ENCODE measurements around the gene HSD17B3. TPM values are rescaled to one million over a fixed set of nuclear protein-coding genes. Genes with fewer than 3 reads are reported as not detected.
"Not testable (repeated sequence)": the region's sequence is repeated elsewhere in the genome, so short reads cannot be mapped to it uniquely, and the experiment has no call there.

Gene HSD17B3
- total and polyA plus RNA-seq, 5 donors from 2014 or later = 1.5 TPM; not detected in 4

GRCh38 chr9:96340707-96341106 lies 38.7 kb upstream of the HSD17B3 start:
- no peaks in the 10 kb centered on the region for H3K9me3 Mint-ChIP-seq

GRCh38 chr9:96338299-96338698 lies 36.3 kb upstream of the HSD17B3 start:
- no peaks in the 10 kb centered on the region for H3K4me1 ChIP-seq (ENCODE audit: control insufficient read depth, insufficient read depth, low read length, poor library complexity, severe bottlenecking)
- H3K36me3 Mint-ChIP-seq = peaks cover 4% of the 10 kb centered on the region
- H3K4me3 ChIP-seq (ENCODE audit: low read depth, low read length) = no peak overlapping the region
- no peak overlapping the region for H3K4me3 Mint-ChIP-seq
- no peaks in the 10 kb centered on the region for H3K27me3 ChIP-seq (ENCODE audit: control insufficient read depth, insufficient read depth, low read length)
- DNase-seq (no peak), ATAC-seq (ENCODE audit: low read depth in 2 of 2) (no peak)
- H3K27ac Mint-ChIP-seq = no peak overlapping the region
- no peaks in the 10 kb centered on the region for H3K36me3 ChIP-seq (ENCODE audit: control insufficient read depth, insufficient read depth, low read length)
- H3K27me3 Mint-ChIP-seq = no peaks in the 10 kb centered on the region
- H3K27ac ChIP-seq (ENCODE audit: insufficient read depth, low read length, poor library complexity, severe bottlenecking) = no peak overlapping the region
- no peaks in the 10 kb centered on the region for H3K9me3 Mint-ChIP-seq
- no peaks in the 10 kb centered on the region for H3K9me3 ChIP-seq (ENCODE audit: control insufficient read depth in 2 of 2, low read length in 2 of 2)
- no peaks in the 10 kb centered on the region for H3K4me1 Mint-ChIP-seq

More at GRCh38 chr9:96340707-96341106, 38.7 kb upstream of the HSD17B3 start:
- Mint-ChIP-seq H3K27me3 (no peaks in the 10 kb centered on the region), H3K4me1 (peaks cover 0 to 4% (median 0%) of the 10 kb centered on the region in 4 donors), H3K36me3 (peaks cover 4% of the 10 kb centered on the region), H3K4me3 (no peak overlapping the region), H3K27ac (no peak overlapping the region)
- H3K27me3 ChIP-seq (ENCODE audit: control insufficient read depth, insufficient read depth, low read length) = no peaks in the 10 kb centered on the region
- ATAC-seq (ENCODE audit: low read depth in 2 of 2) = no peak
- no peaks in the 10 kb centered on the region for H3K9me3 ChIP-seq (ENCODE audit: control insufficient read depth in 2 of 2, low read length in 2 of 2)
- no peaks in the 10 kb centered on the region for H3K36me3 ChIP-seq (ENCODE audit: control insufficient read depth, insufficient read depth, low read length)
- no peak for DNase-seq
- H3K4me3 ChIP-seq (ENCODE audit: low read depth, low read length) = no peak overlapping the region
- no peaks in the 10 kb centered on the region for H3K4me1 ChIP-seq (ENCODE audit: control insufficient read depth, insufficient read depth, low read length, poor library complexity, severe bottlenecking)
- H3K27ac ChIP-seq (ENCODE audit: insufficient read depth, low read length, poor library complexity, severe bottlenecking) = no peak overlapping the region

- H3K9me3 Mint-ChIP-seq = no peaks in the 10 kb centered on the region
- no peak overlapping the region for H3K27ac Mint-ChIP-seq
- Histone ChIP-seq H3K27me3 (ENCODE audit: control insufficient read depth, insufficient read depth, low read length) (no peaks in the 10 kb centered on the region), H3K4me3 (ENCODE audit: low read depth, low read length) (no peak overlapping the region), H3K4me1 (ENCODE audit: control insufficient read depth, insufficient read depth, low read length, poor library complexity, severe bottlenecking) (no peaks in the 10 kb centered on the region), H3K27ac (ENCODE audit: insufficient read depth, low read length, poor library complexity, severe bottlenecking) (no peak overlapping the region), H3K9me3 (ENCODE audit: control insufficient read depth in 2 of 2, low read length in 2 of 2) (no peaks in the 10 kb centered on the region), H3K36me3 (ENCODE audit: control insufficient read depth, insufficient read depth, low read length) (peaks cover 4% of the 10 kb centered on the region)
- no peaks in the 10 kb centered on the region for H3K4me1 Mint-ChIP-seq
- H3K36me3 Mint-ChIP-seq = no peaks in the 10 kb centered on the region
- DNase-seq (no peak), ATAC-seq (ENCODE audit: low read depth in 2 of 2) (no peak)
- H3K27me3 Mint-ChIP-seq = no peaks in the 10 kb centered on the region
- no peak overlapping the region for H3K4me3 Mint-ChIP-seq
These were observed 32.0 kb upstream of the HSD17B3 start for GRCh38 chr9:96333958-96334357.

- H3K4me1 Mint-ChIP-seq = peaks cover 0 to 5% (median 0%) of the 10 kb centered on the region in 4 donors
- no peaks in the 10 kb centered on the region for H3K9me3 ChIP-seq (ENCODE audit: control insufficient read depth in 2 of 2, low read length in 2 of 2)
- no peak for DNase-seq
- H3K27ac ChIP-seq (ENCODE audit: insufficient read depth, low read length, poor library complexity, severe bottlenecking) = no peak overlapping the region
- no peak overlapping the region for H3K27ac Mint-ChIP-seq
- no peaks in the 10 kb centered on the region for H3K36me3 Mint-ChIP-seq
- no peak overlapping the region for H3K4me3 Mint-ChIP-seq
- ATAC-seq (ENCODE audit: low read depth in 2 of 2) = no peak
- H3K4me1 ChIP-seq (ENCODE audit: control insufficient read depth, insufficient read depth, low read length, poor library complexity, severe bottlenecking) = no peaks in the 10 kb centered on the region
- H3K27me3 Mint-ChIP-seq = no peaks in the 10 kb centered on the region
- no peaks in the 10 kb centered on the region for H3K9me3 Mint-ChIP-seq
- no peak overlapping the region for H3K4me3 ChIP-seq (ENCODE audit: low read depth, low read length)
- H3K27me3 ChIP-seq (ENCODE audit: control insufficient read depth, insufficient read depth, low read length) = no peaks in the 10 kb centered on the region
- H3K36me3 ChIP-seq (ENCODE audit: control insufficient read depth, insufficient read depth, low read length) = peaks cover 4% of the 10 kb centered on the region
These were observed 29.4 kb upstream of the HSD17B3 start for GRCh38 chr9:96331236-96331947.

GRCh38 chr9:96327694-96328352 lies 25.8 kb upstream of the HSD17B3 start:
- Histone ChIP-seq H3K27ac (ENCODE audit: insufficient read depth, low read length, poor library complexity, severe bottlenecking) (no peak overlapping the region), H3K36me3 (ENCODE audit: control insufficient read depth, insufficient read depth, low read length) (peaks cover 4% of the 10 kb centered on the region), H3K9me3 (ENCODE audit: control insufficient read depth in 2 of 2, low read length in 2 of 2) (no peaks in the 10 kb centered on the region), H3K27me3 (ENCODE audit: control insufficient read depth, insufficient read depth, low read length) (no peaks in the 10 kb centered on the region), H3K4me1 (ENCODE audit: control insufficient read depth, insufficient read depth, low read length, poor library complexity, severe bottlenecking) (no peaks in the 10 kb centered on the region), H3K4me3 (ENCODE audit: low read depth, low read length) (no peak overlapping the region)
- H3K27me3 Mint-ChIP-seq = no peaks in the 10 kb centered on the region
- ATAC-seq (ENCODE audit: low read depth in 2 of 2) (peak; percentile 68 to 74), DNase-seq (peak; percentile 7 to 61 (median 53))
- no peak overlapping the region for H3K4me3 Mint-ChIP-seq
- H3K4me1 Mint-ChIP-seq = peaks cover 0 to 5% (median 0%) of the 10 kb centered on the region in 4 donors
- no peaks in the 10 kb centered on the region for H3K9me3 Mint-ChIP-seq
- H3K36me3 Mint-ChIP-seq = no peaks in the 10 kb centered on the region
- H3K27ac Mint-ChIP-seq = no peak overlapping the region

- Histone ChIP-seq H3K9me3 (ENCODE audit: control insufficient read depth in 2 of 2, low read length in 2 of 2) (no peaks in the 10 kb centered on the region), H3K27me3 (ENCODE audit: control insufficient read depth, insufficient read depth, low read length) (no peaks in the 10 kb centered on the region), H3K36me3 (ENCODE audit: control insufficient read depth, insufficient read depth, low read length) (peaks cover 4% of the 10 kb centered on the region), H3K27ac (ENCODE audit: insufficient read depth, low read length, poor library complexity, severe bottlenecking) (no peak overlapping the region), H3K4me1 (ENCODE audit: control insufficient read depth, insufficient read depth, low read length, poor library complexity, severe bottlenecking) (no peaks in the 10 kb centered on the region), H3K4me3 (ENCODE audit: low read depth, low read length) (no peak overlapping the region)
- Mint-ChIP-seq H3K27ac (no peak overlapping the region), H3K9me3 (no peaks in the 10 kb centered on the region), H3K4me1 (peaks cover 0 to 2% (median 0%) of the 10 kb centered on the region in 4 donors), H3K27me3 (peaks cover 4% of the 10 kb centered on the region), H3K36me3 (peaks cover 11% of the 10 kb centered on the region), H3K4me3 (no peak overlapping the region)
- ATAC-seq (ENCODE audit: low read depth in 2 of 2) (no peak), DNase-seq (no peak)
These were observed 21.2 kb upstream of the HSD17B3 start for GRCh38 chr9:96323169-96323568.

GRCh38 chr9:96322736-96323135 lies 20.8 kb upstream of the HSD17B3 start:
- H3K9me3 Mint-ChIP-seq; H3K4me1 ChIP-seq (ENCODE audit: control insufficient read depth, insufficient read depth, low read length, poor library complexity, severe bottlenecking); H3K4me3 ChIP-seq (ENCODE audit: low read depth, low read length); H3K27me3 Mint-ChIP-seq; H3K4me3 Mint-ChIP-seq; H3K27ac ChIP-seq (ENCODE audit: insufficient read depth, low read length, poor library complexity, severe bottlenecking); H3K4me1 Mint-ChIP-seq; H3K36me3 ChIP-seq (ENCODE audit: control insufficient read depth, insufficient read depth, low read length); H3K27ac Mint-ChIP-seq; ATAC-seq (ENCODE audit: low read depth in 2 of 2); DNase-seq; H3K9me3 ChIP-seq (ENCODE audit: control insufficient read depth in 2 of 2, low read length in 2 of 2); H3K27me3 ChIP-seq (ENCODE audit: control insufficient read depth, insufficient read depth, low read length): not testable (repeated sequence)
- H3K36me3 Mint-ChIP-seq = peaks cover 11% of the 10 kb centered on the region

GRCh38 chr9:96322210-96322609 lies 20.2 kb upstream of the HSD17B3 start:
- ATAC-seq (ENCODE audit: low read depth in 2 of 2); H3K27me3 Mint-ChIP-seq; DNase-seq; H3K4me3 ChIP-seq (ENCODE audit: low read depth, low read length); H3K27ac ChIP-seq (ENCODE audit: insufficient read depth, low read length, poor library complexity, severe bottlenecking); H3K27me3 ChIP-seq (ENCODE audit: control insufficient read depth, insufficient read depth, low read length); H3K36me3 ChIP-seq (ENCODE audit: control insufficient read depth, insufficient read depth, low read length); H3K27ac Mint-ChIP-seq; H3K4me1 ChIP-seq (ENCODE audit: control insufficient read depth, insufficient read depth, low read length, poor library complexity, severe bottlenecking); H3K9me3 Mint-ChIP-seq; H3K4me3 Mint-ChIP-seq; H3K4me1 Mint-ChIP-seq; H3K9me3 ChIP-seq (ENCODE audit: control insufficient read depth in 2 of 2, low read length in 2 of 2): not testable (repeated sequence)
- H3K36me3 Mint-ChIP-seq = peaks cover 11% of the 10 kb centered on the region

Measured in CD4-positive, CD25-positive, alpha-beta regulatory T cell (primary cell).